GM21786 (cell line): Measurements from ENCODE around the gene LPGAT1.

ENCODE experiments used
- ATAC-seq: cut with Tn5 transposase; IDR thresholded peaks from one replicate; pipeline ENCODE4 v1.9.1; 2021; ENCODE audit not compliant: unreplicated experiment

The LPGAT1 gene

DNA sequence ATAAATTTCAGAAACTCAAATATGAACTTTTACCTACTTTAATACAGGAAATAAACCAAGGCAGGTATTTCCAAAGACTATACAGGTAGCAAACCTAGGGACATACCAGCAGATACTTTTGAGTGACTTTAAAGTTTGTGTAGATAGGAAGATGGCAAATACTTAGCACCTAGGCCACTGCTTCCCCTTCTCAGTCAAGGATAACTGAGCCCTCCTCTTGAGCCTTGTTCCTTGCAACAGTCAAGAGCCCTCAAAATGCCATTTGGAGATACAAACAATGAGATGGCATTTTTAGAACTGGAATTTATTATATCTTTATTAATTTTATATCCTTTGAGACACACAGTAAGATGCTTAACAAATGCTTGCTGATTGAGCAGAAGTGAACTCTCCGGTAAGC is 65.9 kb downstream of the LPGAT1 start:
- ATAC-seq: no peak

- ATAC-seq: no peak
Measured at GRCh38 chr1:211762206-211762605, 68.4 kb downstream of the LPGAT1 start.

GRCh38 chr1:211761400-211761799 is 69.2 kb downstream of the LPGAT1 start:
- ATAC-seq: no peak

GRCh38 chr1:211756471-211757020 is 74.0 kb downstream of the LPGAT1 start:
- ATAC-seq: no peak

- ATAC-seq: no peak
Measured at GRCh38 chr1:211753649-211754251, 76.8 kb downstream of the LPGAT1 start.

DNA sequence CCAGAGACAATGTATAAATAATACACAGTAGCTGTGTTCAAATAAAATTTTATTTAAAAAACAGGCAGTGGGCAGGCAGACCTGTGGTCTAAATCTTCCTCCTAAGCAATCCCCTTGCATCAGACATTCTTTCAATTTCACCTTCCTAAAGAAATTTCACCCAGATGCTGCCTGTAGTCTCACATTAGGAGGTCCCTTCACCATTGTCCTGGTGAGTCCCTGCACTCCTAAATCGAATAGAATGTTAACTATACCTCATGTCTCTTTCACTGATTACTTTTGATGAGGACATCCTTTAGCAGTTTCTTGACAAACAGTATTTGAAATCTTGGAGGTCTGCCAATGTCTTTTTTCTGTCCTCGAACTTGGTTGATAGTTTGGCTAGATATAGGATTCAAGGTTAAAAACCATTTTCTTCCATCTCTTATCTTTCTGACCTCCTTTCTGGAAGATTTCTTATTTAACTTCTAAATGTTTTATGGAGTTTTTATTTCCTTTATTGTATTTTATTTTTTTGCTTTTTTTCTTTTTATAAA is 77.5 kb downstream of the LPGAT1 start:
- no peak for ATAC-seq

DNA sequence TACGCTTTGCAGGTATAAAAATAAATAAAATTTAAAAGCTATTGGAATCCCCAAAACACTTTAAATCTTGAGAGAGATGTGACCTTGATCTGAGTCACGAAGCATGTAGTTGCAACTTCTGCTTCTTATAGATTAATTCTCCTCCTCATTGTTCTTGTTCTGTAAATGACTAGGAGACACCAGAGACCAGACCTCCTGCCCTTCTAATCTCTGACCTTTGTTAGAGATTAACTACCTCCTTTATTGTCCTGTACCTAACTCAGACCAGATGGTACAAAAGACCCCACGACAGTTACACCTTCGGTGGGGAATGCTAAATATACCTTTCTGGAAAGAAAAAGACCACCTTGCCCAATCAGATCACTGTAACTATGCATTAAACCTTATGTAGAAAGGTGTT is 78.2 kb downstream of the LPGAT1 start:
- no peak for ATAC-seq

- ATAC-seq: no peak
Measured at GRCh38 chr1:211751438-211751837, 79.1 kb downstream of the LPGAT1 start.

DNA sequence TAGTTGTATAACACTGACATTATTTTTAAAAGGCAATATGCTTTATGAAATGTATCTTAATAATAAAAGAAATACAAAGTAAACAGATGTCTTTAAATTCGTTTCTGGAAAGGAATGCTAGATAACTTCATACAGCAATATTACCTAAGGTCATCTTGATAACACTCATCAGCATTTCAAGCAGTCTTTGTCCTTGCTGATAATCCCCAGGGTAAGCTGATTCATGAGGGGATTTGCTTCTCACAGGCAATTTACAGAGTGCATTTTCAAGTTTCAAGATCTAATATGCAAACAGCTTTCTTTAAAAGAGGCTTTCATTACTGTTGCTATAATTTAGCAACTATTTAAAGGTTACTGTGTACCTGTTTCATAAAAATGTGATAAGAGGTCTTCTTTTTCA is 80.0 kb downstream of the LPGAT1 start:
- no peak for ATAC-seq

DNA sequence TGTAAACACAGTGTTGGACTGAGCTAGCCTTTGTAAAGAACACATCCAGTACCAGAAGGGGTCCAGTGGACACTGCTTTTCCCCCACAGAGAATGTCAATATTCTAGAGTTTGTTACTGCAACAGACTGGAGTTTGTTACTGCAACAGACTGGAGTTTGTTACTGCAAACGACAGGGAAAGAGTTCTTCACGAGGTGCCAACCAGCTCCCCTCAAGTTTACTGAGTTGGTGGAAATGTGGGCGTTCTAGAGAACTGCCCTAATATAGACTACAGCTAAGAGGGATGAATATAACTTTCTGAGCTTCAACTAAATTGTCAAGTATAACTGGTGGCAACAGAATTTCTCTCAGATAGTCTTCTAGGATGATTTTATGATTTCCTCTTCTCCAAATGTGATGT is 81.3 kb downstream of the LPGAT1 start:
- no peak for ATAC-seq

DNA sequence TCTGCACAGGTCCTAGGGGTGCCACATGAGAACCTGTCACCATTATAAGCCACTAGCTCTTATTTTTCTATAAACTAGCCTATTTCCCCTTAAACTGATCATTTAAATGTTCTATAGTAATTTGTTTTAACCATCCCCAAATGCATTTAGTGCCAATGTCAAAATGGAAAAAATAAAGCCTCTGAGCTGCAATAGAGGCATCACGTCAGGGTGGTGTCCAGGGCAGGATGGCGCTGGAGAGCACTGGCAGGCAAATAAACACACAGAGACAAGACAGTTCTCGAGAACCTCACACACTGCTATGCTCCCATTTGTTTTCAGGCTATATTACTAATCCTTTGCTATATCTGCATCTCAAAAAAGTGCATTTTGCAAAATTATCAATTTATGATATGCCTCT is 81.8 kb downstream of the LPGAT1 start:
- ATAC-seq: no peak

- no peak for ATAC-seq
Measured at GRCh38 chr1:211742889-211743529, 87.6 kb downstream of the LPGAT1 start.

DNA sequence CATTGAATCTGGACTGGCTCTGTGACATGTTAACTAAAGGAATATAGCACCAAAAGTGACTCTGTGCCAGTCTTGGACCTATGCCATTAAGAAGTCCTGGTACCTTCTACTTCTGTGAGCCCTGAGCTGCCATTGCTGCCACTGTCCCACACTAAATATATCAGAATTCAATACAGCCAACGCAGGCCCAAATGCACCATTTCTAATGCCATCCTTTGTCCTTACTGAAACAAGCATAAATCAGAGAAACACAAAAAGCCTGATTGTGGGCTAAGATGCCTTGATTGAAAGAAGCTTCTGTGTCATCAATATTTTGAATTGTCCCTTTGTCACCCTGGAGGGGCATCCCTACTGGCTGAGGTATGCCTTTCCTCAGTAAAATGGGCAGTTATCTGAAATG is 88.3 kb downstream of the LPGAT1 start:
- no peak for ATAC-seq

- no peak for ATAC-seq
Measured at GRCh38 chr1:211741788-211742187, 88.8 kb downstream of the LPGAT1 start.

- no peak for ATAC-seq
Measured at GRCh38 chr1:211741116-211741515, 89.4 kb downstream of the LPGAT1 start.

- peak; percentile 43 for ATAC-seq
Measured at GRCh38 chr1:211739671-211740411, 90.7 kb downstream of the LPGAT1 start.

DNA sequence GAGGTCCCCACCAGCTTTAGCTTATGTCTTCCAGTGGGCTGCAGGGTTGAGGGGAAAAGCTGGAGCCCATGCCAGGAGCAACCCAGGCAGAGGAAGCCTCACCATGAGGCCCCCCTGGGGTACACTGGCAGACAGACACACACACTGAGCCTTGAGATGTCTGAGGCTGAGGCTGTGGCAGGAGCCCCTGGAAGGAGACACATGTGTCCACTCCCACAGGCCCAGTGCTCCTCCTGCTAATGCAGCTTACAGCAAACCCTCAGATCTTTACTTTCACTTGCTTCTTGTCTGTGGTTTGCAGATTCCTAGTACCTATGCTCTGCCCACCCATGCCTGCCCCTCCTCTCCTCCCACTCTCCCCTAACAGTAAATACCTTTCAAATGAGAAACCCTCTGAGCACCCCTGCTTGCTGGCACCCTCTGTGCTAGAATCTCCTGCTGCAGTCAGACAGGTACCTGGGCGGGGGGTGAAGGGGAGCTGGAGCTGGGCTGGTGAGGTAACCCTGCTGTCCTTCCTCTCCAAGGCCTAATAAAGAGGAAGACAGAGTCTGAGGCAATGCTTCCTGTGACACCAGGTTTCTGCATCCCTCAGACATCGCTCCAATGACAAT is 91.8 kb downstream of the LPGAT1 start:
- ATAC-seq: no peak

- no peak for ATAC-seq
Measured at GRCh38 chr1:211738096-211738690, 92.4 kb downstream of the LPGAT1 start.

- ATAC-seq: no peak
Measured at GRCh38 chr1:211737115-211738035, 93.2 kb downstream of the LPGAT1 start.

DNA sequence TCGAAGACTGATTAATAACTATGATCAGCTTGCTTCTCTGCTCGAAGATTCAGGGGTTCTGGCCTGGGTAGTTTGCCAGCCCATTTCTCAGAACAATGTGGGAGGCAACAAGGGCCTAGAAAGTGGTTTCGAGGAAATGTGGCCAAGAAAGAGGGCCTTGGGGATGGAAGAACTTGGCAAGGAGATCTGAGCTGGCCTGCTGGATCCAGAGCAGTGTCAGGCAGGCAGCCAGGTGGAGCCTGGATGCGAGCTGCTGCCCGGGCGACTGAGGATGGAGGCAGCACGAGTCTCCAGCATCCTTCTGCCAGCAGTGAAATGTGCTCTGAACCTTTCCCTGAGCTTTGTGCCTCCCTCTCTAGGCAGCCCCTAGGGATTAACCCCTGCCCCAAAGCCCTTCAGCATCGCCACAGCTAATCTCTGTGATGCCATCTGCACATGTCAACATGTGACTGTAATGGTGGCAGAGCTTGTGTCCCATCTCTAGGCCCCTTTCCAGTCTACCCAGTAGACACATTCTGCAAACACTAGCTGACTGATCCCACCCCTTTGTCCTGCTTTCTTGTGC is 94.1 kb downstream of the LPGAT1 start:
- no peak for ATAC-seq
